DOHH2 (cell line): ENCODE measurements around the gene RAB32.

ENCODE experiments used
- CTCF ChIP-seq: fragments of 200-600 bp; sonication (generic); IDR thresholded peaks from one replicate; pipeline ENCODE4 v1.5.1; 2014; ENCODE audit warnings: antibody characterized with exemption, mild to moderate bottlenecking, low read depth, low read length; ENCODE audit not compliant: poor library complexity, severe bottlenecking
- EZH2phosphoT487 ChIP-seq: fragments of 200-600 bp; sonication (generic); IDR thresholded peaks from 2 replicates; pipeline ENCODE4 v1.6.1; 2017; ENCODE audit warnings: borderline replicate concordance, mild to moderate bottlenecking, antibody characterized with exemption, low read length, moderate library complexity, mixed read lengths

- no peak for TF ChIP-seq CTCF
- TF ChIP-seq EZH2phosphoT487, result no peak
Measured at GRCh38 chr6:146592451-146592850, 48.8 kb downstream of the RAB32 start.
